ENCODE measurements around the gene TMEM39B.
"Not testable (repeated sequence)": the region's sequence is repeated elsewhere in the genome, so short reads cannot be mapped to it uniquely, and the experiment has no call there.

TMEM39B gene

GRCh38 chr1:32113436-32113835 is 40.7 kb downstream of the TMEM39B start:
- DNase-seq (ENCODE audit: low spot score), result not testable (repeated sequence)

GRCh38 chr1:32114420-32114819 is 41.7 kb downstream of the TMEM39B start:
- no peak for DNase-seq (ENCODE audit: low spot score)

- no peak for DNase-seq (ENCODE audit: low spot score)
Measured at GRCh38 chr1:32115496-32115895, 42.8 kb downstream of the TMEM39B start.

- no peak for DNase-seq (ENCODE audit: low spot score)
Measured at GRCh38 chr1:32116531-32116930, 43.8 kb downstream of the TMEM39B start.

GRCh38 chr1:32122151-32122550 is 49.4 kb downstream of the TMEM39B start:
- DNase-seq (ENCODE audit: low spot score), result no peak

- not testable (repeated sequence) for DNase-seq (ENCODE audit: low spot score)
Measured at GRCh38 chr1:32123361-32123760, 50.6 kb downstream of the TMEM39B start.

GRCh38 chr1:32125313-32125712 is 52.6 kb downstream of the TMEM39B start:
- DNase-seq (ENCODE audit: low spot score), result no peak

- DNase-seq (ENCODE audit: low spot score), result no peak
Measured at GRCh38 chr1:32126770-32127169, 54.0 kb downstream of the TMEM39B start.

GRCh38 chr1:32127409-32128198 is 54.9 kb downstream of the TMEM39B start:
- no peak for DNase-seq (ENCODE audit: low spot score)

- no peak for DNase-seq (ENCODE audit: low spot score)
Measured at GRCh38 chr1:32128479-32128878, 55.7 kb downstream of the TMEM39B start.

GRCh38 chr1:32128964-32129363 is 56.2 kb downstream of the TMEM39B start:
- DNase-seq (ENCODE audit: low spot score), result no peak

- DNase-seq (ENCODE audit: low spot score), result not testable (repeated sequence)
Measured at GRCh38 chr1:32133950-32134280, 61.2 kb downstream of the TMEM39B start.

GRCh38 chr1:32137111-32137510 is 64.4 kb downstream of the TMEM39B start:
- DNase-seq (ENCODE audit: low spot score), result no peak

GRCh38 chr1:32138965-32139364 is 66.2 kb downstream of the TMEM39B start:
- no peak for DNase-seq (ENCODE audit: low spot score)

- DNase-seq (ENCODE audit: low spot score), result peak; percentile 55
Measured at GRCh38 chr1:32142446-32143301, 69.9 kb downstream of the TMEM39B start.

- DNase-seq (ENCODE audit: low spot score), result not testable (repeated sequence)
Measured at GRCh38 chr1:32143302-32143695, 70.6 kb downstream of the TMEM39B start.

GRCh38 chr1:32144033-32144432 is 71.3 kb downstream of the TMEM39B start:
- no peak for DNase-seq (ENCODE audit: low spot score)

- not testable (repeated sequence) for DNase-seq (ENCODE audit: low spot score)
Measured at GRCh38 chr1:32147799-32148198, 75.1 kb downstream of the TMEM39B start.

- DNase-seq (ENCODE audit: low spot score), result no peak
Measured at GRCh38 chr1:32150847-32151246, 78.1 kb downstream of the TMEM39B start.

GRCh38 chr1:32151319-32151787 is 78.6 kb downstream of the TMEM39B start:
- DNase-seq (ENCODE audit: low spot score), result no peak

Measured in HuH-7.5 (cell line).